K562 (cell line): Measurements from ENCODE around the gene ERLIN1. TPM values are rescaled to one million over a fixed set of nuclear protein-coding genes. Genes with fewer than 3 reads are reported as not detected.

ENCODE experiments used
- BCL6 ChIP-seq: fragments of 250-450 bp; sonication (Bioruptor Pico); IDR thresholded peaks from 2 replicates; pipeline ENCODE4 v1.4.0; 2020
- EP300 ChIP-seq: IDR thresholded peaks from 2 replicates; pipeline ENCODE4 v1.6.1; 2012; ENCODE audit warnings: low read length, improper control_type of control experiment
- ETS2 ChIP-seq: IDR thresholded peaks from 2 replicates; pipeline ENCODE4 v1.6.1; 2016; ENCODE audit warnings: borderline replicate concordance, missing genetic modification characterization, mild to moderate bottlenecking, moderate library complexity, missing compliant biosample characterization; ENCODE audit not compliant: poor library complexity, severe bottlenecking
- FOSL1 ChIP-seq: fragments of 200-800 bp; sonication (Bioruptor generic); conservative IDR thresholded peaks from 2 replicates; pipeline ENCODE4 v1.6.1; 2016; ENCODE audit warnings: missing genetic modification characterization, missing compliant biosample characterization
- FOXK1 ChIP-seq: sonication (generic); formaldehyde crosslinking; IDR thresholded peaks from 2 replicates; pipeline ENCODE4 v1.8.0; 2022; ENCODE audit warnings: missing genetic modification reagents, mild to moderate bottlenecking, borderline replicate concordance
- GTF2F1 ChIP-seq: IDR thresholded peaks from 2 replicates; pipeline ENCODE4 v1.6.1; 2011; ENCODE audit warnings: low read depth, low read length, improper control_type of control experiment
- HDAC1 ChIP-seq, 2 experiments: fragments of 450-650 bp; IDR thresholded peaks; 2 replicates each; pipeline ENCODE4 v1.6.1; 2016 to 2017; ENCODE audit warnings: inconsistent platforms in 1 of 2, mild to moderate bottlenecking in 1 of 2, moderate library complexity in 1 of 2
- LCOR ChIP-seq: sonication (generic); formaldehyde crosslinking; IDR thresholded peaks from 2 replicates; pipeline ENCODE4 v1.8.0; 2022; ENCODE audit warnings: mild to moderate bottlenecking, missing genetic modification reagents
- MBD2 ChIP-seq: sonication (generic); IDR thresholded peaks from 2 replicates; pipeline ENCODE4 v1.6.1; 2016; ENCODE audit warnings: low read depth, borderline replicate concordance
- POLR2AphosphoS2 ChIP-seq: IDR thresholded peaks from 2 replicates; pipeline ENCODE4 v1.6.1; 2012; ENCODE audit warnings: low read length, improper control_type of control experiment
- SMAD2 ChIP-seq: fragments of 150-350 bp; IDR thresholded peaks from 2 replicates; pipeline ENCODE4 v1.6.1; 2014; ENCODE audit warnings: low read depth, mild to moderate bottlenecking, low read length
- TAF7 ChIP-seq: fragments of 450-650 bp; IDR thresholded peaks from 2 replicates; pipeline ENCODE4 v1.6.1; 2016; ENCODE audit warnings: missing genetic modification characterization, missing compliant biosample characterization
- TAF9B ChIP-seq: fragments of 450-650 bp; IDR thresholded peaks from 2 replicates; pipeline ENCODE4 v1.6.1; 2018; ENCODE audit warnings: mild to moderate bottlenecking; ENCODE audit not compliant: partially characterized antibody
- TBP ChIP-seq: optimal IDR thresholded peaks from 2 replicates; pipeline ENCODE3; 2011; ENCODE audit warnings: low read depth, low read length, improper control_type of control experiment
- ZFX ChIP-seq: sonication (generic); formaldehyde crosslinking; IDR thresholded peaks from 2 replicates; pipeline ENCODE4 v1.8.0; 2022; ENCODE audit warnings: mild to moderate bottlenecking, missing genetic modification reagents, moderate library complexity
- polyA plus RNA-seq, 8 experiments: library from polyadenylated mRNA; depleted of rRNA in 4 of 8; stranded (reverse) in 5 of 8; unstranded in 3 of 8; fragments of >200 nt; fragmentation: Nextera tagmentation in 2 of 8; fragmentation: Illumina TruSeq in 1 of 8; extraction: Ambion mirVana in 2 of 8; extraction: Trizol in 1 of 8; gene quantifications; 2 replicates each; pipeline versions ENCODE4 v1.2.1 to v1.2.3, GENCODE V29; 2011 to 2014; ENCODE audit warnings: inconsistent platforms in 1 of 8, missing spikeins in 1 of 8
- total RNA-seq, 7 experiments: library from RNA; depleted of rRNA in 6 of 7; stranded (reverse); fragments of >200 nt in 6 of 7; fragmentation: Illumina TruSeq in 2 of 7; extraction: Trizol in 2 of 7; gene quantifications; 2 replicates each; pipeline versions ENCODE4 v1.2.1 to v1.2.3, GENCODE V29; 2011 to 2021; ENCODE audit warnings: low replicate concordance in 1 of 7
- TF ChIP-seq, protein P1 (sequence below): sonication (generic); formaldehyde crosslinking; IDR thresholded peaks from 2 replicates; pipeline ENCODE4 v1.4.0; 2020; ENCODE audit warnings: mild to moderate bottlenecking, missing genetic modification reagents
- TF ChIP-seq, protein P2 (sequence below): sonication (generic); formaldehyde crosslinking; IDR thresholded peaks from 2 replicates; pipeline ENCODE4 v1.8.0; 2022; ENCODE audit warnings: mild to moderate bottlenecking, missing genetic modification reagents
- TF ChIP-seq, protein P3 (sequence below): fragments of 450-650 bp; IDR thresholded peaks from 2 replicates; pipeline ENCODE4 v1.6.1; 2016; ENCODE audit warnings: antibody characterized with exemption
- TF ChIP-seq, protein P4 (sequence below): fragments of 450-650 bp; IDR thresholded peaks from 2 replicates; pipeline ENCODE4 v1.6.1; 2016; ENCODE audit warnings: missing biosample characterization, missing genetic modification characterization

The ERLIN1 gene
- total and polyA plus RNA-seq, 9 of the 15 experiments (the other 6 are each of a cell fraction or from before 2014, with no cell fraction given): 9.8 to 26.8 (median 15.5) TPM

DNA sequence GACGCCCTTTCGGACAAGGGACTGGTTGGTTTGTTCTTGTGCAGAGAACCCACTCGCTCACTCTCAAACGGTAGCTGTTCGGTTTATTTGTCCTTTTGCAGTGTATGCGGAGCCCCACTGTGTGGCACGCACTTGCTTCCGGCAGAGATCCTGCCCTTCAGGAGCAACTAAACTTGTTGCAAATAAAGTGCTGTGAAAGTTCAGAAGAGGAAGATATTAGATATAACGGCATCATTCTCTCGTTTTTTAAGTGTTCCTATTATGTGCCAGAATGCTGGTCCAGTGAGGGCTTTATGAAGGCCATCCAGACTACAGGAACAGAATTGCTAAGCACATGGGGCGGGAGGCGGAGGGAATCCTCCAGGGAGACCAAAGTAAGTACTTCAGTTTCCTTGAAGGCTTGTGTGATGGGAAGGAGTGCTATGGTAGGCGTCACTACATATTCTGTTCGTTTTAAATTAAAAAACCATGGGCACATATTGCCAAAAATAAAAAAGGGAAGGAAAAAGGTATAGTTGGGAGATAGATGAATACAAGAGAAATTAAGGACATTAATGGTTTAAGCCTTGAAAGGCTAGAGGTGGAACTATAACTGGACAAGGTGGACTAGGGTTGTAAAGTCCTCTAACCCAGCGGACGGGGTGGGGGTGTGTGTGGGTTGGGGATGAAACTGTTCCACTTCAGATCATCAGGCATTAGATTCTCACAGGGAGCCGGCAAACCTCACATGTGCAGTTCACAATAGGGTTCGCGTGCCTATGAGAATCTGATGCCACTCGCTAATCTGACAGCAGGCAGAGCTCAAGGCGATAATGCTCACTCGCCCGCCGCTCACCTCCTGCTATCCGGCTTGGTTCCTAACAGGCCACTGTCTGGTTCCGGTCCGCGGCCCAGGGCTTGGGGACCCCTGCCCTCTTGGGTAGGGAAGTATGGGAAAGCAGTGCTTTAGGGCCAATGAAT, 704 bp upstream of the ERLIN1 start (continued):
- TF ChIP-seq, protein P1, sequence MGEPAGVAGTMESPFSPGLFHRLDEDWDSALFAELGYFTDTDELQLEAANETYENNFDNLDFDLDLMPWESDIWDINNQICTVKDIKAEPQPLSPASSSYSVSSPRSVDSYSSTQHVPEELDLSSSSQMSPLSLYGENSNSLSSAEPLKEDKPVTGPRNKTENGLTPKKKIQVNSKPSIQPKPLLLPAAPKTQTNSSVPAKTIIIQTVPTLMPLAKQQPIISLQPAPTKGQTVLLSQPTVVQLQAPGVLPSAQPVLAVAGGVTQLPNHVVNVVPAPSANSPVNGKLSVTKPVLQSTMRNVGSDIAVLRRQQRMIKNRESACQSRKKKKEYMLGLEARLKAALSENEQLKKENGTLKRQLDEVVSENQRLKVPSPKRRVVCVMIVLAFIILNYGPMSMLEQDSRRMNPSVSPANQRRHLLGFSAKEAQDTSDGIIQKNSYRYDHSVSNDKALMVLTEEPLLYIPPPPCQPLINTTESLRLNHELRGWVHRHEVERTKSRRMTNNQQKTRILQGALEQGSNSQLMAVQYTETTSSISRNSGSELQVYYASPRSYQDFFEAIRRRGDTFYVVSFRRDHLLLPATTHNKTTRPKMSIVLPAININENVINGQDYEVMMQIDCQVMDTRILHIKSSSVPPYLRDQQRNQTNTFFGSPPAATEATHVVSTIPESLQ (CRISPR knock-in tag): no peak
- peak; percentile 1; the same call in 1 of the 2 replicates for TF ChIP-seq MBD2
- no peak for TF ChIP-seq ETS2 (tag)
- TF ChIP-seq, protein P2, sequence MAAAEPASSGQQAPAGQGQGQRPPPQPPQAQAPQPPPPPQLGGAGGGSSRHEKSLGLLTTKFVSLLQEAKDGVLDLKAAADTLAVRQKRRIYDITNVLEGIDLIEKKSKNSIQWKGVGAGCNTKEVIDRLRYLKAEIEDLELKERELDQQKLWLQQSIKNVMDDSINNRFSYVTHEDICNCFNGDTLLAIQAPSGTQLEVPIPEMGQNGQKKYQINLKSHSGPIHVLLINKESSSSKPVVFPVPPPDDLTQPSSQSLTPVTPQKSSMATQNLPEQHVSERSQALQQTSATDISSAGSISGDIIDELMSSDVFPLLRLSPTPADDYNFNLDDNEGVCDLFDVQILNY (CRISPR knock-in tag): no peak
- TF ChIP-seq TAF9B: peak; percentile 32
- TF ChIP-seq HDAC1 (IDR thresholded peaks at IDR 0.05): 0 out of 4 replicates have a peak, but pooled peaks of 1 of the 2 experiments have one; percentile 18
- TF ChIP-seq, protein P3, sequence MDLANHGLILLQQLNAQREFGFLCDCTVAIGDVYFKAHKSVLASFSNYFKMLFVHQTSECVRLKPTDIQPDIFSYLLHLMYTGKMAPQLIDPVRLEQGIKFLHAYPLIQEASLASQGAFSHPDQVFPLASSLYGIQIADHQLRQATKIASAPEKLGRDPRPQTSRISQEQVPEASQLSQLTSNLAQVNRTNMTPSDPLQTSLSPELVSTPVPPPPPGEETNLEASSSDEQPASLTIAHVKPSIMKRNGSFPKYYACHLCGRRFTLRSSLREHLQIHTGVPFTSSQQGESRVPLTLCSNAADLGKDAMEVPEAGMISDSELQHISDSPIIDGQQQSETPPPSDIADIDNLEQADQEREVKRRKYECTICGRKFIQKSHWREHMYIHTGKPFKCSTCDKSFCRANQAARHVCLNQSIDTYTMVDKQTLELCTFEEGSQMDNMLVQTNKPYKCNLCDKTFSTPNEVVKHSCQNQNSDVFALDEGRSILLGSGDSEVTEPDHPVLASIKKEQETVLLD: no peak
- TF ChIP-seq, protein P4, sequence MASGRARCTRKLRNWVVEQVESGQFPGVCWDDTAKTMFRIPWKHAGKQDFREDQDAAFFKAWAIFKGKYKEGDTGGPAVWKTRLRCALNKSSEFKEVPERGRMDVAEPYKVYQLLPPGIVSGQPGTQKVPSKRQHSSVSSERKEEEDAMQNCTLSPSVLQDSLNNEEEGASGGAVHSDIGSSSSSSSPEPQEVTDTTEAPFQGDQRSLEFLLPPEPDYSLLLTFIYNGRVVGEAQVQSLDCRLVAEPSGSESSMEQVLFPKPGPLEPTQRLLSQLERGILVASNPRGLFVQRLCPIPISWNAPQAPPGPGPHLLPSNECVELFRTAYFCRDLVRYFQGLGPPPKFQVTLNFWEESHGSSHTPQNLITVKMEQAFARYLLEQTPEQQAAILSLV: no peak
- TF ChIP-seq LCOR (CRISPR knock-in tag): no peak
- no peak for TF ChIP-seq FOSL1 (tag)
- TF ChIP-seq BCL6 (CRISPR knock-in tag): no peak
- no peak for TF ChIP-seq EP300
- TF ChIP-seq TBP: no peak
- TF ChIP-seq ZFX: no peak
- TF ChIP-seq POLR2AphosphoS2: no peak
- no peak for TF ChIP-seq FOXK1 (CRISPR knock-in tag)
- no peak for TF ChIP-seq GTF2F1
- no peak for TF ChIP-seq SMAD2
- no peak for TF ChIP-seq TAF7 (tag)
